H9 (cell line): ENCODE measurements around the gene ABCB11. TPM values are rescaled to one million over a fixed set of nuclear protein-coding genes. Genes with fewer than 3 reads are reported as not detected.

Source experiments
- DNase-seq: peaks from one replicate; pipeline ENCODE4 v3.0.0-alpha.2; 2017
- H2AFZ ChIP-seq: one replicate; pipeline ENCODE4 v1.6.1; 2013; ENCODE audit warnings: mild to moderate bottlenecking, low read length, control low read depth, moderate library complexity
- H2AK5ac ChIP-seq: 2 replicates; pipeline ENCODE4 v1.6.1; 2013; ENCODE audit warnings: low read length, control low read depth, mixed read lengths; ENCODE audit not compliant: insufficient read length
- H2BK120ac ChIP-seq: one replicate; pipeline ENCODE4 v1.6.1; 2013; ENCODE audit warnings: low read depth, mild to moderate bottlenecking, low read length, control low read depth, inconsistent platforms; ENCODE audit not compliant: poor library complexity, severe bottlenecking
- H2BK12ac ChIP-seq: 2 replicates; pipeline ENCODE4 v1.6.1; 2013; ENCODE audit warnings: low read length, control low read depth, mixed read lengths, low read depth; ENCODE audit not compliant: insufficient read length
- H2BK15ac ChIP-seq: 2 replicates; pipeline ENCODE4 v1.6.1; 2013; ENCODE audit warnings: low read depth, low read length, control low read depth
- H2BK20ac ChIP-seq: one replicate; pipeline ENCODE4 v1.6.1; 2013; ENCODE audit warnings: low read depth, mild to moderate bottlenecking, low read length, control low read depth, inconsistent platforms; ENCODE audit not compliant: poor library complexity, severe bottlenecking
- H2BK5ac ChIP-seq: 2 replicates; pipeline ENCODE4 v1.6.1; 2013; ENCODE audit warnings: low read length, control low read depth, mixed read lengths; ENCODE audit not compliant: insufficient read length
- H3K14ac ChIP-seq: 2 replicates; pipeline ENCODE4 v1.6.1; 2013; ENCODE audit warnings: low read length, control low read depth; ENCODE audit not compliant: insufficient read depth
- H3K18ac ChIP-seq: 2 replicates; pipeline ENCODE4 v1.6.1; 2013; ENCODE audit warnings: low read depth, mild to moderate bottlenecking, mixed read lengths, low read length, control low read depth; ENCODE audit not compliant: insufficient read length
- H3K23ac ChIP-seq: 2 replicates; pipeline ENCODE4 v1.6.1; 2013; ENCODE audit warnings: low read length, control low read depth, mixed read lengths, low read depth; ENCODE audit not compliant: insufficient read length
- H3K23me2 ChIP-seq: 2 replicates; pipeline ENCODE4 v1.6.1; 2013; ENCODE audit warnings: low read depth, mild to moderate bottlenecking, mixed read lengths, low read length, control low read depth; ENCODE audit not compliant: insufficient read length, poor library complexity, severe bottlenecking
- H3K27ac ChIP-seq: 2 replicates; pipeline ENCODE4 v1.5.1; 2013; ENCODE audit warnings: low read length, control low read depth, mixed read lengths, low read depth; ENCODE audit not compliant: insufficient read length
- H3K27me3 ChIP-seq: 2 replicates; pipeline ENCODE4 v1.6.1; 2013; ENCODE audit warnings: low read length, control low read depth, inconsistent platforms; ENCODE audit not compliant: insufficient read depth
- H3K4ac ChIP-seq: 2 replicates; pipeline ENCODE4 v1.6.1; 2013; ENCODE audit warnings: low read depth, mild to moderate bottlenecking, control low read depth, inconsistent platforms, low read length, moderate library complexity
- H3K4me1 ChIP-seq: 2 replicates; pipeline ENCODE4 v1.6.1; 2013; ENCODE audit warnings: low read length, control low read depth, inconsistent platforms; ENCODE audit not compliant: insufficient read depth
- H3K4me2 ChIP-seq: 2 replicates; pipeline ENCODE4 v1.6.1; 2013; ENCODE audit warnings: low read length, control low read depth, mixed read lengths; ENCODE audit not compliant: insufficient read length, insufficient read depth
- H3K56ac ChIP-seq: 2 replicates; pipeline ENCODE4 v1.6.1; 2013; ENCODE audit warnings: low read depth, mild to moderate bottlenecking, mixed read lengths, low read length, control low read depth; ENCODE audit not compliant: insufficient read length
- H3K79me1 ChIP-seq: 2 replicates; pipeline ENCODE4 v1.6.1; 2013; ENCODE audit warnings: low read depth, mild to moderate bottlenecking, moderate library complexity, low read length, control low read depth, inconsistent platforms; ENCODE audit not compliant: insufficient read depth, poor library complexity, severe bottlenecking
- H3K79me2 ChIP-seq: 2 replicates; pipeline ENCODE4 v1.6.1; 2013; ENCODE audit warnings: low read length, control low read depth, inconsistent platforms; ENCODE audit not compliant: insufficient read depth
- H3K9ac ChIP-seq: 2 replicates; pipeline ENCODE4 v1.6.1; 2013; ENCODE audit warnings: low read length, control low read depth, mixed read lengths; ENCODE audit not compliant: insufficient read length; ENCODE audit errors: extremely low read depth
- H3K9me3 ChIP-seq: one replicate; pipeline ENCODE4 v1.6.1; 2013; ENCODE audit warnings: low read depth, low read length, inconsistent platforms; ENCODE audit not compliant: control insufficient read depth
- H3T11ph ChIP-seq: one replicate; pipeline ENCODE4 v1.6.1; 2013; ENCODE audit warnings: mild to moderate bottlenecking, low read length, control low read depth, inconsistent platforms
- H4K20me1 ChIP-seq: one replicate; pipeline ENCODE4 v1.6.1; 2013; ENCODE audit not compliant: control insufficient read depth, insufficient read length, insufficient read depth
- H4K5ac ChIP-seq: 2 replicates; pipeline ENCODE4 v1.6.1; 2013; ENCODE audit warnings: low read depth, mild to moderate bottlenecking, mixed read lengths, low read length, control low read depth; ENCODE audit not compliant: insufficient read length
- H4K8ac ChIP-seq: replicated peaks from 2 replicates; pipeline ENCODE4 v1.6.1; 2013; ENCODE audit warnings: low read length, control low read depth, mixed read lengths, low read depth; ENCODE audit not compliant: insufficient read length
- H4K91ac ChIP-seq: 2 replicates; pipeline ENCODE4 v1.6.1; 2013; ENCODE audit warnings: low read depth, mild to moderate bottlenecking, moderate library complexity, mixed read lengths, low read length, control low read depth; ENCODE audit not compliant: insufficient read length
- H3K27ac Mint-ChIP-seq, 3 experiments: 2 replicates in 2 of 3; 3 replicates in 1 of 3; pipeline ENCODE4 v1.8.0; 2020 to 2021; ENCODE audit warnings: mixed read lengths in 3 of 3, mild to moderate bottlenecking in 1 of 3, moderate library complexity in 1 of 3
- H3K27me3 Mint-ChIP-seq: 2 replicates; pipeline ENCODE4 v1.8.0; 2021; ENCODE audit warnings: low read depth, mild to moderate bottlenecking, moderate library complexity, mixed read lengths
- H3K36me3 Mint-ChIP-seq, 3 experiments: 2 replicates in 2 of 3; 3 replicates in 1 of 3; pipeline ENCODE4 v1.8.0; 2020 to 2021; ENCODE audit warnings: low read depth in 3 of 3, mixed read lengths in 3 of 3; ENCODE audit not compliant: insufficient read depth in 1 of 3
- H3K4me1 Mint-ChIP-seq, 2 experiments: 2 replicates each; pipeline ENCODE4 v1.8.0; 2020; ENCODE audit warnings: mixed read lengths in 2 of 2
- H3K4me3 Mint-ChIP-seq, 2 experiments: 2 replicates in 1 of 2; 3 replicates in 1 of 2; pipeline ENCODE4 v1.8.0; 2020 to 2021; ENCODE audit warnings: mild to moderate bottlenecking in 2 of 2, mixed read lengths in 2 of 2, moderate library complexity in 1 of 2
- H3K9me3 Mint-ChIP-seq, 2 experiments: 2 replicates in 1 of 2; 3 replicates in 1 of 2; pipeline ENCODE4 v1.8.0; 2020; ENCODE audit warnings: mild to moderate bottlenecking in 2 of 2, mixed read lengths in 2 of 2, moderate library complexity in 1 of 2
- WGBS: extraction: QIAGEN DNeasy Blood & Tissue Kit; methylation state at CpG from one replicate; pipeline ENCODE4 v1.1.7; 2013; ENCODE audit warnings: missing lambda C conversion rate, low lambda C conversion rate, mixed read lengths; ENCODE audit not compliant: insufficient read length; ENCODE audit errors: extremely low coverage; 5-methylcytosine and 5-hydroxymethylcytosine counted together
- total RNA-seq: library from RNA; stranded (reverse); gene quantifications from 2 replicates; pipeline ENCODE4 v1.2.1, GENCODE V29; 2021
- TF ChIP-seq, protein P1 (sequence below): fragments of 200-600 bp; sonication (generic); conservative IDR thresholded peaks from 3 replicates; pipeline ENCODE4 v1.8.0; 2021; ENCODE audit warnings: antibody characterized with exemption, mild to moderate bottlenecking

ABCB11 gene
- total RNA-seq, 1 experiment from 2014 or later: not detected

DNA sequence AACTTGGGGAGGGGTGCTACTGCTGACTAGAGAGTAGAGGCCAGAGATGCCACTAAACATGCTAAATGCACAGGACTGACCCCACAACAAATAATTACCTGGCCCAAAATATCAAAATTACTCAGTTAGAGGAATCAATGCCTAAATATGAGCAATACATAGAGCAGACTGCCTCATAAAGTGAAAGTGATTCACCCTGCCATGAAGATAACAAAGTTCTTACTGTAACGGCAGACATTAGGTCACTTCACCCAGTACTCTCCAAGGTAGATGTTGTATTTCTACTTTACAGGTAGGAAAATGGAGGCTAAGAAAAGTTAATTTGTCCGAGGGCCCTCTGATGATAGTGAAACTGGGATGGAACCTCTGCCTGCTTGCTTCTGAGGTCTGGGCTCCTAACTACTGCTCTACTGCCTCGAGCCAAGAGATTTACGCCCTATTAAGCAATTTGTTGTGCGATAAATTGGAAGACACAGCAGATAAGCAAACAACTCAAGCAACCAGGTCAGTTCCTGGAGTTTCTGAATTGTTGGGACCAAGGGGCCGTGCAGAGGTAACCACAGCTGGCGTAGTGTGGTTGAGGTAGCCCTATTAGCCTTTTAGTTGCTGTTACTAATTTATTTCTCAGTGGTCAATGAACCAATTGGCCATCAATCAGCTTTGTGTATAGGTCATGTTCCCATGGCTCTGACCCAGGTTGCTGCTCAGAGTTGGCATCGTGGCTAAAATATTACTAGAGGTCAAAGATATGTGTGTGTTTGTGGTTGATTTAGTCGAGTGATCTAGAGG is 43.0 kb upstream of the ABCB11 start:
- Histone ChIP-seq H2BK120ac (no peak overlapping the region), H4K8ac (no peak overlapping the region), H3K4ac (no peak overlapping the region), H3K27me3 (no peaks in the 10 kb centered on the region), H3K23ac (no peak overlapping the region), H3K14ac (no peak overlapping the region), H4K20me1 (no peaks in the 10 kb centered on the region), H3K9me3 (no peaks in the 10 kb centered on the region), H3K56ac (no peak overlapping the region), H3K4me1 (no peaks in the 10 kb centered on the region), H4K5ac (no peak overlapping the region), H2AK5ac (no peak overlapping the region), H3K4me2 (no peak overlapping the region), H3K23me2 (no peaks in the 10 kb centered on the region), H3K9ac (no peak overlapping the region), H3K79me1 (no peaks in the 10 kb centered on the region), H2BK15ac (no peak overlapping the region), H2AFZ (no peak overlapping the region), H3K79me2 (no peaks in the 10 kb centered on the region), H4K91ac (no peak overlapping the region), H2BK5ac (no peak overlapping the region), H2BK20ac (no peak overlapping the region), H3K27ac (no peak overlapping the region), H2BK12ac (no peak overlapping the region), H3T11ph (no peak overlapping the region), H3K18ac (no peak overlapping the region)
- TF ChIP-seq, protein P1, sequence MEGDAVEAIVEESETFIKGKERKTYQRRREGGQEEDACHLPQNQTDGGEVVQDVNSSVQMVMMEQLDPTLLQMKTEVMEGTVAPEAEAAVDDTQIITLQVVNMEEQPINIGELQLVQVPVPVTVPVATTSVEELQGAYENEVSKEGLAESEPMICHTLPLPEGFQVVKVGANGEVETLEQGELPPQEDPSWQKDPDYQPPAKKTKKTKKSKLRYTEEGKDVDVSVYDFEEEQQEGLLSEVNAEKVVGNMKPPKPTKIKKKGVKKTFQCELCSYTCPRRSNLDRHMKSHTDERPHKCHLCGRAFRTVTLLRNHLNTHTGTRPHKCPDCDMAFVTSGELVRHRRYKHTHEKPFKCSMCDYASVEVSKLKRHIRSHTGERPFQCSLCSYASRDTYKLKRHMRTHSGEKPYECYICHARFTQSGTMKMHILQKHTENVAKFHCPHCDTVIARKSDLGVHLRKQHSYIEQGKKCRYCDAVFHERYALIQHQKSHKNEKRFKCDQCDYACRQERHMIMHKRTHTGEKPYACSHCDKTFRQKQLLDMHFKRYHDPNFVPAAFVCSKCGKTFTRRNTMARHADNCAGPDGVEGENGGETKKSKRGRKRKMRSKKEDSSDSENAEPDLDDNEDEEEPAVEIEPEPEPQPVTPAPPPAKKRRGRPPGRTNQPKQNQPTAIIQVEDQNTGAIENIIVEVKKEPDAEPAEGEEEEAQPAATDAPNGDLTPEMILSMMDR: no peak
- Mint-ChIP-seq H3K9me3 (no peaks in the 10 kb centered on the region), H3K4me3 (no peak overlapping the region), H3K36me3 (no peaks in the 10 kb centered on the region), H3K27ac (no peak overlapping the region), H3K4me1 (no peaks in the 10 kb centered on the region), H3K27me3 (no peaks in the 10 kb centered on the region)
- no CpG with 5 or more reads among the region's 9 CpGs for WGBS
- DNase-seq: no peak
